ENCODE measurements around the gene NEO1.

The NEO1 gene

GRCh38 chr15:73321496-73322450 lies 269.5 kb downstream of the NEO1 start:
- Histone ChIP-seq H3K36me3 (ENCODE audit: control insufficient read depth, insufficient read depth, low read length) (no peaks in the 10 kb centered on the region), H3K4me3 (replicated peaks; ENCODE audit: low read depth, low read length) (no peak overlapping the region), H3K27me3 (replicated peaks; ENCODE audit: control insufficient read depth, insufficient read depth, low read length) (no peaks in the 10 kb centered on the region)
- DNase-seq (ENCODE audit: extremely low read depth, insufficient read length): no peak
- TF ChIP-seq CTCF (IDR thresholded peaks at IDR 0.05; ENCODE audit: insufficient read depth, low read length, poor library complexity, severe bottlenecking): no peak

GRCh38 chr15:73322665-73323373 lies 270.6 kb downstream of the NEO1 start:
- Histone ChIP-seq H3K4me3 (replicated peaks; ENCODE audit: low read depth, low read length) (no peak overlapping the region), H3K36me3 (ENCODE audit: control insufficient read depth, insufficient read depth, low read length) (no peaks in the 10 kb centered on the region), H3K27me3 (replicated peaks; ENCODE audit: control insufficient read depth, insufficient read depth, low read length) (no peaks in the 10 kb centered on the region)
- DNase-seq (ENCODE audit: extremely low read depth, insufficient read length): no peak
- TF ChIP-seq CTCF (IDR thresholded peaks at IDR 0.05; ENCODE audit: insufficient read depth, low read length, poor library complexity, severe bottlenecking): no peak

GRCh38 chr15:73323374-73323955 lies 271.2 kb downstream of the NEO1 start:
- H3K4me3 ChIP-seq (replicated peaks; ENCODE audit: low read depth, low read length): no peak overlapping the region
- H3K36me3 ChIP-seq (ENCODE audit: control insufficient read depth, insufficient read depth, low read length): no peaks in the 10 kb centered on the region
- no peak for TF ChIP-seq CTCF (IDR thresholded peaks at IDR 0.05; ENCODE audit: insufficient read depth, low read length, poor library complexity, severe bottlenecking)
- no peaks in the 10 kb centered on the region for H3K27me3 ChIP-seq (replicated peaks; ENCODE audit: control insufficient read depth, insufficient read depth, low read length)
- DNase-seq (ENCODE audit: extremely low read depth, insufficient read length): no peak

GRCh38 chr15:73323956-73324355 lies 271.7 kb downstream of the NEO1 start:
- no peak for TF ChIP-seq CTCF (IDR thresholded peaks at IDR 0.05; ENCODE audit: insufficient read depth, low read length, poor library complexity, severe bottlenecking)
- H3K36me3 ChIP-seq (ENCODE audit: control insufficient read depth, insufficient read depth, low read length): no peaks in the 10 kb centered on the region
- no peak for DNase-seq (ENCODE audit: extremely low read depth, insufficient read length)
- H3K27me3 ChIP-seq (replicated peaks; ENCODE audit: control insufficient read depth, insufficient read depth, low read length): no peaks in the 10 kb centered on the region
- no peak overlapping the region for H3K4me3 ChIP-seq (replicated peaks; ENCODE audit: low read depth, low read length)

- Histone ChIP-seq H3K27me3 (replicated peaks; ENCODE audit: control insufficient read depth, insufficient read depth, low read length) (no peaks in the 10 kb centered on the region), H3K36me3 (ENCODE audit: control insufficient read depth, insufficient read depth, low read length) (no peaks in the 10 kb centered on the region), H3K4me3 (replicated peaks; ENCODE audit: low read depth, low read length) (no peak overlapping the region)
- no peak for TF ChIP-seq CTCF (IDR thresholded peaks at IDR 0.05; ENCODE audit: insufficient read depth, low read length, poor library complexity, severe bottlenecking)
- no peak for DNase-seq (ENCODE audit: extremely low read depth, insufficient read length)
Measured at GRCh38 chr15:73324496-73325170, 272.4 kb downstream of the NEO1 start.
